Measurements from ENCODE around the gene RXRB. TPM values are rescaled to one million over a fixed set of nuclear protein-coding genes. Genes with fewer than 3 reads are reported as not detected.

The RXRB gene
- total and polyA plus RNA-seq, 2 of the 13 experiments (the other 11 are each of a cell fraction or from before 2014, with no cell fraction given) = 26.7 to 55.7 TPM

DNA sequence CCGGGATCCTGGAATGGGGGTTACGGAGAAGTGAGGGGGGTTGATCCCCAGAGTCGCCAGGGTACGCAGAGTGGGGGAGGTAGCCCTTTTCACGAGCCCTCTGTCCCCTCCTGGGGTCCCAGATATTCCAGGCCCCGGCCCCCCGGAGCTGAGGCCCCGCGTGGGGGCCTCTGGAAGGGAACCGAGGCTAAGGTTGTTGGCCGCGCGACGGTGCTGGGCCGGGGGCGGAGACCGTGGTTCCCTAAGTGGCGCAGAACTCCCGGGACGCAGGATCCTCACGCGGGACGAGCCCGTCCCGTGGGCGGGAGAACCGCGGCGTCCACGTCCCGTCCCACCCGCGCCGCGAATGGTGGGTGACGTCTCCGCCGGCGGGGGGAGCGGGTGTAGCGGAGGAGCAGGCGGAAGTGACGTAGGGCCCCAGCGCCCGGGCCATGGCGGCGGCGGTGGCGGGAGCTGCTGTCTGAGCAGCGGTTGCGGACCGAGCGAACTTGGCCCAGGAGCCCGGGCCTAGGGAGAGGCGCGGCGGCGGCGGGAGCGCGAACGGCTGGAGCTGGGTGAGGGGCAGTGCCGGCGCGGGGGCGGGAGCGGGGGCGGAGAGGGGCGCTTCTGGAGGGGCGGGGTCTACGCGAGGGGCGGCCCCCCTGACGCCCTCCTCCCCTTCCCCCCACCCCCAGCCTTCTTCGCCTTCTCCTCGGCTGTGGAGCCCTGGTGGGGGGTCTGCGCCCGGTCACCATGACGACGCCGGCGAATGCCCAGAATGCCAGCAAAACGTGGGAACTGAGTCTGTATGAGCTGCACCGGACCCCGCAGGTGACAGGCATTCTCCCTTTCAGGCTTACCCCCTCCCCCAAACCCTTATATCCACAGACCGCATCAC, 7.9 kb upstream of the RXRB start, which contains the start of gene RING1 (continued):
- TF ChIP-seq, protein P1, sequence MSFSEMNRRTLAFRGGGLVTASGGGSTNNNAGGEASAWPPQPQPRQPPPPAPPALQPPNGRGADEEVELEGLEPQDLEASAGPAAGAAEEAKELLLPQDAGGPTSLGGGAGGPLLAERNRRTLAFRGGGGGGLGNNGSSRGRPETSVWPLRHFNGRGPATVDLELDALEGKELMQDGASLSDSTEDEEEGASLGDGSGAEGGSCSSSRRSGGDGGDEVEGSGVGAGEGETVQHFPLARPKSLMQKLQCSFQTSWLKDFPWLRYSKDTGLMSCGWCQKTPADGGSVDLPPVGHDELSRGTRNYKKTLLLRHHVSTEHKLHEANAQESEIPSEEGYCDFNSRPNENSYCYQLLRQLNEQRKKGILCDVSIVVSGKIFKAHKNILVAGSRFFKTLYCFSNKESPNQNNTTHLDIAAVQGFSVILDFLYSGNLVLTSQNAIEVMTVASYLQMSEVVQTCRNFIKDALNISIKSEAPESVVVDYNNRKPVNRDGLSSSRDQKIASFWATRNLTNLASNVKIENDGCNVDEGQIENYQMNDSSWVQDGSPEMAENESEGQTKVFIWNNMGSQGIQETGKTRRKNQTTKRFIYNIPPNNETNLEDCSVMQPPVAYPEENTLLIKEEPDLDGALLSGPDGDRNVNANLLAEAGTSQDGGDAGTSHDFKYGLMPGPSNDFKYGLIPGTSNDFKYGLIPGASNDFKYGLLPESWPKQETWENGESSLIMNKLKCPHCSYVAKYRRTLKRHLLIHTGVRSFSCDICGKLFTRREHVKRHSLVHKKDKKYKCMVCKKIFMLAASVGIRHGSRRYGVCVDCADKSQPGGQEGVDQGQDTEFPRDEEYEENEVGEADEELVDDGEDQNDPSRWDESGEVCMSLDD (CRISPR knock-in tag; IDR thresholded peaks at IDR 0.05; ENCODE audit: borderline replicate concordance) = peak; percentile 16; the same call in 1 of the 2 replicates
- TF ChIP-seq ZNF446 (CRISPR knock-in tag; IDR thresholded peaks at IDR 0.05) (peak; percentile 4; the same call in 1 of the 2 replicates), SKI (IDR thresholded peaks at IDR 0.05; ENCODE audit: partially characterized antibody) (peak; percentile 53), SSRP1 (CRISPR knock-in tag; IDR thresholded peaks at IDR 0.05) (0 out of 2 replicates have a peak, but pooled peaks have one; percentile 6), SMARCC2 (IDR thresholded peaks at IDR 0.05) (no peak), ZNF589 (CRISPR knock-in tag; conservative IDR thresholded peaks at IDR 0.05) (peak; percentile 90; the same call in 1 of the 2 replicates), NFE2L1 (CRISPR knock-in tag; IDR thresholded peaks at IDR 0.05; ENCODE audit: borderline replicate concordance) (no peak), REL (CRISPR knock-in tag; conservative IDR thresholded peaks at IDR 0.05) (peak; percentile 94), AGO2 (optimal IDR thresholded peaks at IDR 0.05; ENCODE audit: low read depth, low read length) (peak; percentile 95), ZNF263 (CRISPR knock-in tag; IDR thresholded peaks at IDR 0.05) (peak; percentile 60; the same call in 1 of the 2 replicates)
- TF ChIP-seq, protein P2, sequence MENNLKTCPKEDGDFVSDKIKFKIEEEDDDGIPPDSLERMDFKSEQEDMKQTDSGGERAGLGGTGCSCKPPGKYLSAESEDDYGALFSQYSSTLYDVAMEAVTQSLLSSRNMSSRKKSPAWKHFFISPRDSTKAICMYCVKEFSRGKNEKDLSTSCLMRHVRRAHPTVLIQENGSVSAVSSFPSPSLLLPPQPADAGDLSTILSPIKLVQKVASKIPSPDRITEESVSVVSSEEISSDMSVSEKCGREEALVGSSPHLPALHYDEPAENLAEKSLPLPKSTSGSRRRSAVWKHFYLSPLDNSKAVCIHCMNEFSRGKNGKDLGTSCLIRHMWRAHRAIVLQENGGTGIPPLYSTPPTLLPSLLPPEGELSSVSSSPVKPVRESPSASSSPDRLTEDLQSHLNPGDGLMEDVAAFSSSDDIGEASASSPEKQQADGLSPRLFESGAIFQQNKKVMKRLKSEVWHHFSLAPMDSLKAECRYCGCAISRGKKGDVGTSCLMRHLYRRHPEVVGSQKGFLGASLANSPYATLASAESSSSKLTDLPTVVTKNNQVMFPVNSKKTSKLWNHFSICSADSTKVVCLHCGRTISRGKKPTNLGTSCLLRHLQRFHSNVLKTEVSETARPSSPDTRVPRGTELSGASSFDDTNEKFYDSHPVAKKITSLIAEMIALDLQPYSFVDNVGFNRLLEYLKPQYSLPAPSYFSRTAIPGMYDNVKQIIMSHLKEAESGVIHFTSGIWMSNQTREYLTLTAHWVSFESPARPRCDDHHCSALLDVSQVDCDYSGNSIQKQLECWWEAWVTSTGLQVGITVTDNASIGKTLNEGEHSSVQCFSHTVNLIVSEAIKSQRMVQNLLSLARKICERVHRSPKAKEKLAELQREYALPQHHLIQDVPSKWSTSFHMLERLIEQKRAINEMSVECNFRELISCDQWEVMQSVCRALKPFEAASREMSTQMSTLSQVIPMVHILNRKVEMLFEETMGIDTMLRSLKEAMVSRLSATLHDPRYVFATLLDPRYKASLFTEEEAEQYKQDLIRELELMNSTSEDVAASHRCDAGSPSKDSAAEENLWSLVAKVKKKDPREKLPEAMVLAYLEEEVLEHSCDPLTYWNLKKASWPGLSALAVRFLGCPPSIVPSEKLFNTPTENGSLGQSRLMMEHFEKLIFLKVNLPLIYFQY (CRISPR knock-in tag; IDR thresholded peaks at IDR 0.05; ENCODE audit: borderline replicate concordance) = 0 out of 2 replicates have a peak, but pooled peaks have one; percentile 65
- TF ChIP-seq, protein P3, sequence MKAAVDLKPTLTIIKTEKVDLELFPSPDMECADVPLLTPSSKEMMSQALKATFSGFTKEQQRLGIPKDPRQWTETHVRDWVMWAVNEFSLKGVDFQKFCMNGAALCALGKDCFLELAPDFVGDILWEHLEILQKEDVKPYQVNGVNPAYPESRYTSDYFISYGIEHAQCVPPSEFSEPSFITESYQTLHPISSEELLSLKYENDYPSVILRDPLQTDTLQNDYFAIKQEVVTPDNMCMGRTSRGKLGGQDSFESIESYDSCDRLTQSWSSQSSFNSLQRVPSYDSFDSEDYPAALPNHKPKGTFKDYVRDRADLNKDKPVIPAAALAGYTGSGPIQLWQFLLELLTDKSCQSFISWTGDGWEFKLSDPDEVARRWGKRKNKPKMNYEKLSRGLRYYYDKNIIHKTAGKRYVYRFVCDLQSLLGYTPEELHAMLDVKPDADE (CRISPR knock-in tag; IDR thresholded peaks at IDR 0.05) = no peak
- TF ChIP-seq, protein P4, sequence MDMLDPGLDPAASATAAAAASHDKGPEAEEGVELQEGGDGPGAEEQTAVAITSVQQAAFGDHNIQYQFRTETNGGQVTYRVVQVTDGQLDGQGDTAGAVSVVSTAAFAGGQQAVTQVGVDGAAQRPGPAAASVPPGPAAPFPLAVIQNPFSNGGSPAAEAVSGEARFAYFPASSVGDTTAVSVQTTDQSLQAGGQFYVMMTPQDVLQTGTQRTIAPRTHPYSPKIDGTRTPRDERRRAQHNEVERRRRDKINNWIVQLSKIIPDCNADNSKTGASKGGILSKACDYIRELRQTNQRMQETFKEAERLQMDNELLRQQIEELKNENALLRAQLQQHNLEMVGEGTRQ (IDR thresholded peaks at IDR 0.05; ENCODE audit: low read depth, low read length) = no peak
- TF ChIP-seq, protein P4 (CRISPR knock-in tag; IDR thresholded peaks at IDR 0.05; ENCODE audit: borderline replicate concordance) = no peak
- TF ChIP-seq, protein P5, sequence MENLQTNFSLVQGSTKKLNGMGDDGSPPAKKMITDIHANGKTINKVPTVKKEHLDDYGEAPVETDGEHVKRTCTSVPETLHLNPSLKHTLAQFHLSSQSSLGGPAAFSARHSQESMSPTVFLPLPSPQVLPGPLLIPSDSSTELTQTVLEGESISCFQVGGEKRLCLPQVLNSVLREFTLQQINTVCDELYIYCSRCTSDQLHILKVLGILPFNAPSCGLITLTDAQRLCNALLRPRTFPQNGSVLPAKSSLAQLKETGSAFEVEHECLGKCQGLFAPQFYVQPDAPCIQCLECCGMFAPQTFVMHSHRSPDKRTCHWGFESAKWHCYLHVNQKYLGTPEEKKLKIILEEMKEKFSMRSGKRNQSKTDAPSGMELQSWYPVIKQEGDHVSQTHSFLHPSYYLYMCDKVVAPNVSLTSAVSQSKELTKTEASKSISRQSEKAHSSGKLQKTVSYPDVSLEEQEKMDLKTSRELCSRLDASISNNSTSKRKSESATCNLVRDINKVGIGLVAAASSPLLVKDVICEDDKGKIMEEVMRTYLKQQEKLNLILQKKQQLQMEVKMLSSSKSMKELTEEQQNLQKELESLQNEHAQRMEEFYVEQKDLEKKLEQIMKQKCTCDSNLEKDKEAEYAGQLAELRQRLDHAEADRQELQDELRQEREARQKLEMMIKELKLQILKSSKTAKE (CRISPR knock-in tag; IDR thresholded peaks at IDR 0.05; ENCODE audit: borderline replicate concordance) = peak; percentile 75
